HG03432 (cell line): Measurements from ENCODE around the gene MAST1.
"Not testable (repeated sequence)": the region's sequence is repeated elsewhere in the genome, so short reads cannot be mapped to it uniquely, and the experiment has no call there.

ENCODE experiments used
- ATAC-seq: cut with Tn5 transposase; IDR thresholded peaks from one replicate; pipeline ENCODE4 v1.9.1; 2021; ENCODE audit warnings: mild to moderate bottlenecking, moderate library complexity; ENCODE audit not compliant: unreplicated experiment

The MAST1 gene

DNA sequence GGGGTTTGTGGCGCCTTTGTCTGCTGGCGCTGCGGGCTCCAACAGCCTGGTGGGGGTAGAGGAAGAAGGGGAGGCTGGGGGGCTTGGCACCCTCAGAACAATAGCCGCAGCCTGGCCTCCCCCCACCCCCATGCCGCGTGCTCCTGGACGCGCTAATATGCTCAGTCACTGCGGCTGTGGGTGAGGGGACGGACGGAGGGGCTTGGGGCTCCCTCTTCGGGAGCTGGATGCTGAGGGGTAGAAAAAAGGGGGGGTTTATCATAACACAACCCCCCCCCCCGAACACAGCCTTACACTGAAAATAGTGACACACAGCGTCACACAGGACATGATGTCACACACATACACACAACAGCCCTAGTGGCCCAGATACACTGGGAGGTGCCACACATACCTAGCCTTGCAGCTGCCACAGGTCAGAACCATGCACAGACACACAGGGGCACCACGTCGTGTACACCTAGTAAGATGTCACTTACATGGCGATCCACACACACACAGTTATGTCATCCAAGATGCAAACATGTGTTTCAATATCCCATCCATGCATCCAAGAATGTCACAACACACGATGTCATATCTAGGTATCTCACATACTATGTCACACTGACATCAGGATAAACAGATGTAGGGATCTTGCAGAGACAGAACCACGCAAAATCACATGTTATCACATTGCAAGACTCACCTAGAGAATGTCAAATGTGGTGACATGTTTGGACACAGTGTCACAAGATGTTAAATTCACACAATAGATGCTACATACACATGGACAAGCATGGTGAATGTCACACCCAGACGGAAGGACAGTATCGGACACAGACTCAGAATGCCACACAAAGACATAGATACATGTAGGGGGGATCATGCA lies 806 bp downstream of the MAST1 start:
- no peak for ATAC-seq

DNA sequence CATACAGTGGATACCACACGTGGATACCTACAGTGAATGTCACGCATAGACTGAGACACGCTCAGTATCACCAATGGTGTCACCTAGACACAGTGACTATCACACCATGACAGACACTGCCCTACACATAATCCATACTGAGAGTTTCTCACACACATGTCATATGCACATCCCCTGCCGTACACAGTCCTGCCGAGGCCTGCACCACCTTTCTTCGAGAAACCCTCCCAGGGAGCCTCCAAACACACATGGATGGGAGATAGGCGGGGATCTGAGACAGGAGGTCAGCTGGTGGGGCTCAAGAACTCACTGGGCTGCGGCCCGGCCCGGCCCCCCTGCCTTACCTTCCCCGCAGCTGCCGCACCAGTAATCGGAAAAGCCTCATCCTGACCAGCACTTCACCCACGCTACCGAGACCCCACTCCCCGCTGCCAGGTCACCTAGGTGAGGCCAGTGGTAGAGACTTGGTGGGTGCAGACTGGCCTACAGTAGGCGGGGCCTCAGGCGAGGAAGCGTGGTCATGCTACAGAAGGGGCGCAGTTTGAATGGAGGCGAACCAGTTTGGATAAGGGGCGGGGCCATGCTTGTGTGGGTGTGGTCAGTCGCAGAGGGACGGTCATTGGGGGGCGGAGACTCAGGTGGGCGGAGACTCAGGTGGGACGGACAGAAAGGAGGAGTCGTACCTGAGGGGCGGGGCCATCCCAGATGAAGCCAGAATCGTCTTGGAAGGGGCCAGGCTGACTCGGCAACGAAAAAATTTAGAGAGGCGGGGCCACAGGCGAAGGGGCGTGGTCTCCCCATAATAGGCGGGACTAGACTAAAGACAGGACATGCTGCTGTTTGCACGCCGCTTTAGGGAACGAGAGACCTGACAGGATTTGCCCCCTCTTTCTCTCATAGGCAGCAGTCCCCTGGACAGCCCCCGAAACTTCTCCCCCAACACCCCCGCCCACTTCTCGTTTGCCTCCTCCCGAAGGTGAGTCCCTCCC lies 2.1 kb downstream of the MAST1 start:
- no peak for ATAC-seq

- no peak for ATAC-seq
These were observed 2.8 kb downstream of the MAST1 start for GRCh38 chr19:12841094-12841493.

- no peak for ATAC-seq
These were observed 4.2 kb downstream of the MAST1 start for GRCh38 chr19:12842511-12842910.

GRCh38 chr19:12843328-12843727 lies 5.0 kb downstream of the MAST1 start:
- ATAC-seq = no peak

- ATAC-seq = no peak
These were observed 5.9 kb downstream of the MAST1 start for GRCh38 chr19:12843999-12844732.

GRCh38 chr19:12846613-12847012 lies 8.3 kb downstream of the MAST1 start:
- not testable (repeated sequence) for ATAC-seq

DNA sequence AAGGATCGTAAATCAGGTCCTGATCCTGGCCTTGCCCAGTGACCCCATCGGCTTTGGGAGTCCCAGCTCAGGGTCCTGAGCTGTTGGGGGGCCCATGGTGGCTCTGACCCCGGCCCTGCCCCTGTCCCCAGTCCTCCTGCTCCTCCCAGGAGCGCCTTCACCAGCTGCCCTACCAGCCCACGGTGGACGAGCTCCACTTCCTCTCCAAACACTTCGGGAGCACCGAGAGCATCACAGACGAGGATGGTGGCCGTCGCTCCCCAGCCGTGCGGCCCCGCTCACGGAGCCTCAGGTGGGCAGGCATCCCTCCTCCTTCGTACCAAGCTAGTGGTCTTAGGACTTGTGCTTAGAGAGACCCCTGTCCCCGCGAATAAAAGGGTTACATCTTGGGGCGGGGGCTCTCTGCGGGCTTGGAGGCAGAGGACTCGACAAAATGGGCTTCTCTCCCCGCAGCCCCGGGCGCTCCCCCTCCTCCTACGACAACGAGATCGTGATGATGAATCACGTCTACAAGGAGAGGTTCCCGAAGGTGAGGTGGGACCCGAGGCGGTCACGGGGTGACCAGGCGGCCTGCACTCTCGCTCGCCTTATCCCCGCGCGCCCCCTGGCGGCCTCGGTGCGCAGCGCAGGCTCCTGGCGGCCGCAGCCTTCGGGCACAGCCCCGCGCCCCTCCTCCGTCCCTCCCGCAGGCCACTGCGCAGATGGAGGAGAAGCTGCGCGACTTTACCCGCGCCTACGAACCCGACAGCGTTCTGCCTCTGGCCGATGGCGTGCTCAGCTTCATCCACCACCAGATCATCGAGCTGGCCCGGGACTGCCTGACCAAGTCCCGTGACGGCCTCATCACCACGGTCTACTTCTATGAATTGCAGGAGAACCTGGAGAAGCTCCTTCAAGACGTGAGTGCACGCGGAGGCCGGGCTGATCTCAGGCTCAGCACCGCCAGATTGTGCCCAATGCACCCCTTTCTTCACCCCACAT lies 9.1 kb downstream of the MAST1 start:
- no peak for ATAC-seq

GRCh38 chr19:12856653-12857052 lies 18.3 kb downstream of the MAST1 start:
- ATAC-seq = no peak

GRCh38 chr19:12858041-12858928 lies 20.0 kb downstream of the MAST1 start:
- no peak for ATAC-seq

DNA sequence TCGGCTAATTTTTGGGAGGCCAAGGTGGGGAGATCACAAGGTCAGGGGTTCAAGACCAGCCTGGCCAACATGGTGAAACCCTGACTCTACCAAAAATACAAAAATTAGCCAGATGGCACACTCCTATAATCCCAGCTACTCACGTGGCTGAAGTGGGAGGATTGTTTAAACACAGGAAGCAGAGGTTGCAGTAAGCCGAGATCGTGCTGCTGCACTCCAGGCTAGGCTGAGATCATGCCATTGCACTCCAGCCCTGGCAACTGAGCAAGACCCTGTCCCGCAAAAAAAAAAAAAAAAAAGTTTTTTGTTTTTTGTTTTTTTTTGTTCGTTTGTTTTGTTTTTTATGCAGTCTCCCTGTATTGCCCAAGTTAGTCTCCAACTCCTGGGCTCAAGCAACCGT lies 21.2 kb downstream of the MAST1 start:
- no peak for ATAC-seq

DNA sequence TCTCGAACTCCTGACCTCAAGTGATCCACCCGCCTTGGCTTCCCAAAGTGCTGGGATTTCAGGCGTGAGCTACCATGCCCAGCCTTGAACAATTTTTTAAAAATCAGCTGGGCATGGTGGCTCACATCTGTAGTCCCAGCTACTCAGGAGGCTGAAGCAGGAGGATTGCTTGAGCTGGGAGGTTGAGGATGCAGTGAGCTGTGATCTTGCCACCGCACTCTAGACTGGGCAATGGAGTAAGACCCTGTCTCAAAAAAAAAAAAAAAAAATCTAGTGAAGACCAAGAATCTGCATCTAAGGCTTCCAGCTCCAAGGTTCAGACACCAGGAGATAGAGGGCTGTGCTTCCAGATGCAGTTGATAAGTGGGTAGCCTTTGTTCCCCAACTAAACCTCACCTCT lies 25.8 kb downstream of the MAST1 start:
- ATAC-seq = no peak

- ATAC-seq = no peak
These were observed 26.7 kb downstream of the MAST1 start for GRCh38 chr19:12864721-12865715.

GRCh38 chr19:12865746-12866415 lies 27.6 kb downstream of the MAST1 start:
- no peak for ATAC-seq

DNA sequence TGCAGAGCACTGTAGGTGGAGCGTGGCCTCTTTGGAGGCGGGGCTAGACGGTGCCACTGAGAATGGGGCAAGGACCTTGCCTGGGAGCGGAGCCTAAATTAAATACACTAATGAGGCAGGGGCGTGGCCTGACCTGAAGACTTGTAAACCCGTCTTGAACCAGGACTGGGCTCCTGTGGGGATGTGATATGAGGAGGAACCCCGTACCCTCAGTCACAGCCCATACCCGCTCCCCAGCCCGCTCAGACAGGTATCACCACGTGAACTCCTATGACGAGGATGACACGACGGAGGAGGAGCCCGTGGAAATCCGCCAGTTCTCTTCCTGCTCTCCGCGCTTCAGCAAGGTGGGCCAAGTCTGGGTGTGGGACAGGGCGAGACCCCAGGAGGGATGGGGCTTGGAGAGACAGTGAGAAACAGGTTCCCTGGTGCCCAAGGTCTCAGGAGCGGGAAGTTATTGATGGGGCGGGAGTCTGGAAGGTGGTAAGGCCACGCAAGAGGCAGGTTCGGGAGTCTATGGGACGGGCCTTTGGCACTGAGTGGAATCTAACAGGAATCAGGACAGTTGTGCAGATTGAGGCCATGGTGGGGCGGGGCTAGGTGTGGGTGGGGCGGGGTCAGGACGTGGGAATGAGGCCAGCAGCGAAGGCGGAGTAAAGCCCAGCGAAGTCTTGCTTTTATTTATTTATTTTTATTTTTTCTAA lies 28.3 kb downstream of the MAST1 start:
- ATAC-seq = no peak
